ENCODE results near the gene KRTAP5-6.
A peak's percentile ranks its signal among the peaks of the same experiment; 100 is the strongest.

The KRTAP5-6 gene

GRCh38 chr11:1696608-1697570 is at the start of gene KRTAP5-6:
Gene KRTAP5-6 (plus strand): TSS chr11:1697195. CDS start chr11:1697246, 51 bp downstream.
- DNase-seq: no peak
- in situ Hi-C loops (cut with HindIII; ENCODE audit: low pct_ligation_motif_present, low pct_unique_long_range_greater_than_20kb, low sequenced_read_pairs): no loop called here

- in situ Hi-C loops (cut with HindIII; ENCODE audit: low pct_ligation_motif_present, low pct_unique_long_range_greater_than_20kb, low sequenced_read_pairs): no loop called here
- no peak for DNase-seq
Observed at GRCh38 chr11:1647901-1648652, 48.9 kb upstream of the KRTAP5-6 start.

- DNase-seq: no peak
- in situ Hi-C loops (cut with HindIII; ENCODE audit: low pct_ligation_motif_present, low pct_unique_long_range_greater_than_20kb, low sequenced_read_pairs): no loop called here
Observed at GRCh38 chr11:1648653-1649420, 48.2 kb upstream of the KRTAP5-6 start.

- in situ Hi-C loops (cut with HindIII; ENCODE audit: low pct_ligation_motif_present, low pct_unique_long_range_greater_than_20kb, low sequenced_read_pairs): no loop called here
- no peak for DNase-seq
Observed at GRCh38 chr11:1650034-1650917, 46.7 kb upstream of the KRTAP5-6 start.

- in situ Hi-C loops (cut with HindIII; ENCODE audit: low pct_ligation_motif_present, low pct_unique_long_range_greater_than_20kb, low sequenced_read_pairs): no loop called here
- DNase-seq: no peak
Observed at GRCh38 chr11:1650918-1651262, 46.1 kb upstream of the KRTAP5-6 start.

GRCh38 chr11:1651411-1651980 is 45.5 kb upstream of the KRTAP5-6 start:
- in situ Hi-C loops (cut with HindIII; ENCODE audit: low pct_ligation_motif_present, low pct_unique_long_range_greater_than_20kb, low sequenced_read_pairs): no loop called here
- no peak for DNase-seq

GRCh38 chr11:1652026-1652425 is 45.0 kb upstream of the KRTAP5-6 start:
- in situ Hi-C loops (cut with HindIII; ENCODE audit: low pct_ligation_motif_present, low pct_unique_long_range_greater_than_20kb, low sequenced_read_pairs): no loop called here
- no peak for DNase-seq

GRCh38 chr11:1652442-1652770 is 44.6 kb upstream of the KRTAP5-6 start:
- in situ Hi-C loops (cut with HindIII; ENCODE audit: low pct_ligation_motif_present, low pct_unique_long_range_greater_than_20kb, low sequenced_read_pairs): no loop called here
- no peak for DNase-seq

GRCh38 chr11:1652771-1653540 is 44.0 kb upstream of the KRTAP5-6 start:
- DNase-seq: peak; percentile 49
- in situ Hi-C loops (cut with HindIII; ENCODE audit: low pct_ligation_motif_present, low pct_unique_long_range_greater_than_20kb, low sequenced_read_pairs): no loop called here

- in situ Hi-C loops (cut with HindIII; ENCODE audit: low pct_ligation_motif_present, low pct_unique_long_range_greater_than_20kb, low sequenced_read_pairs): no loop called here
- no peak for DNase-seq
Observed at GRCh38 chr11:1653541-1654387, 43.2 kb upstream of the KRTAP5-6 start.

- no peak for DNase-seq
- in situ Hi-C loops (cut with HindIII; ENCODE audit: low pct_ligation_motif_present, low pct_unique_long_range_greater_than_20kb, low sequenced_read_pairs): no loop called here
Observed at GRCh38 chr11:1654388-1655167, 42.4 kb upstream of the KRTAP5-6 start.

- no peak for DNase-seq
- in situ Hi-C loops (cut with HindIII; ENCODE audit: low pct_ligation_motif_present, low pct_unique_long_range_greater_than_20kb, low sequenced_read_pairs): no loop called here
Observed at GRCh38 chr11:1655168-1656060, 41.6 kb upstream of the KRTAP5-6 start.

GRCh38 chr11:1656061-1656441 is 40.9 kb upstream of the KRTAP5-6 start:
- in situ Hi-C loops (cut with HindIII; ENCODE audit: low pct_ligation_motif_present, low pct_unique_long_range_greater_than_20kb, low sequenced_read_pairs): no loop called here
- DNase-seq: no peak

GRCh38 chr11:1656670-1657069 is 40.3 kb upstream of the KRTAP5-6 start:
- DNase-seq: no peak
- in situ Hi-C loops (cut with HindIII; ENCODE audit: low pct_ligation_motif_present, low pct_unique_long_range_greater_than_20kb, low sequenced_read_pairs): no loop called here

GRCh38 chr11:1659506-1659905 is 37.5 kb upstream of the KRTAP5-6 start:
- DNase-seq: no peak
- in situ Hi-C loops (cut with HindIII; ENCODE audit: low pct_ligation_motif_present, low pct_unique_long_range_greater_than_20kb, low sequenced_read_pairs): no loop called here
